Measurements from ENCODE around the gene CCNJL. TPM values are rescaled to one million over a fixed set of nuclear protein-coding genes. Genes with fewer than 3 reads are reported as not detected.
"Not testable (repeated sequence)": the region's sequence is repeated elsewhere in the genome, so short reads cannot be mapped to it uniquely, and the experiment has no call there.

CCNJL gene
- total RNA-seq, 1 experiment from 2014 or later, result 17.4 TPM

- no TSS peak for BruUV-seq (replicated peaks)
- intact Hi-C loops (cut with micrococcal nuclease; ENCODE audit: unreplicated experiment), result loop anchor here (5.0 kb wide), 1 partner anchor 79 kb away; no protein-coding TSS in a partner anchor
- CTCF ChIA-PET, result no interaction called here
- TF ChIP-seq CTCF (IDR thresholded peaks at IDR 0.05; ENCODE audit: unreplicated experiment), result no peak
- no peak for DNase-seq
- Mint-ChIP-seq H3K27ac (ENCODE audit: unreplicated experiment) (no peak overlapping the region), H3K36me3 (ENCODE audit: insufficient read depth, unreplicated experiment) (no peaks in the 10 kb centered on the region), H3K4me1 (ENCODE audit: low read depth, unreplicated experiment) (no peaks in the 10 kb centered on the region), H3K4me3 (ENCODE audit: low read depth, unreplicated experiment) (no peak overlapping the region), H3K9me3 (ENCODE audit: low read depth, unreplicated experiment) (no peaks in the 10 kb centered on the region), H3K27me3 (ENCODE audit: unreplicated experiment) (no peaks in the 10 kb centered on the region)
Observed at GRCh38 chr5:160341309-160341870, 29.0 kb upstream of the CCNJL start.

- H3K36me3 Mint-ChIP-seq (ENCODE audit: insufficient read depth, unreplicated experiment); H3K9me3 Mint-ChIP-seq (ENCODE audit: low read depth, unreplicated experiment); CTCF ChIA-PET; H3K4me3 Mint-ChIP-seq (ENCODE audit: low read depth, unreplicated experiment); H3K4me1 Mint-ChIP-seq (ENCODE audit: low read depth, unreplicated experiment); H3K27me3 Mint-ChIP-seq (ENCODE audit: unreplicated experiment); H3K27ac Mint-ChIP-seq (ENCODE audit: unreplicated experiment); BruUV-seq (replicated peaks); DNase-seq: not testable (repeated sequence)
- intact Hi-C loops (cut with micrococcal nuclease; ENCODE audit: unreplicated experiment), result loop anchor here (5.0 kb wide), 1 partner anchor 78 kb away; no protein-coding TSS in a partner anchor
Observed at GRCh38 chr5:160340513-160340912, 28.1 kb upstream of the CCNJL start.

GRCh38 chr5:160339406-160340130 lies 27.2 kb upstream of the CCNJL start:
- Mint-ChIP-seq H3K4me1 (ENCODE audit: low read depth, unreplicated experiment) (no peaks in the 10 kb centered on the region), H3K36me3 (ENCODE audit: insufficient read depth, unreplicated experiment) (no peaks in the 10 kb centered on the region), H3K27ac (ENCODE audit: unreplicated experiment) (no peak overlapping the region), H3K27me3 (ENCODE audit: unreplicated experiment) (no peaks in the 10 kb centered on the region), H3K4me3 (ENCODE audit: low read depth, unreplicated experiment) (no peak overlapping the region), H3K9me3 (ENCODE audit: low read depth, unreplicated experiment) (no peaks in the 10 kb centered on the region)
- no peak for DNase-seq
- no peak for TF ChIP-seq CTCF (IDR thresholded peaks at IDR 0.05; ENCODE audit: unreplicated experiment)
- intact Hi-C loops (cut with micrococcal nuclease; ENCODE audit: unreplicated experiment), result loop anchor here (5.0 kb wide), 1 partner anchor 77 kb away; no protein-coding TSS in a partner anchor
- CTCF ChIA-PET, result no interaction called here
- no TSS peak for BruUV-seq (replicated peaks)

- H3K27me3 Mint-ChIP-seq (ENCODE audit: unreplicated experiment); DNase-seq; H3K4me3 Mint-ChIP-seq (ENCODE audit: low read depth, unreplicated experiment); H3K4me1 Mint-ChIP-seq (ENCODE audit: low read depth, unreplicated experiment); intact Hi-C loops (cut with micrococcal nuclease; ENCODE audit: unreplicated experiment); H3K9me3 Mint-ChIP-seq (ENCODE audit: low read depth, unreplicated experiment); BruUV-seq (replicated peaks); CTCF ChIA-PET; H3K36me3 Mint-ChIP-seq (ENCODE audit: insufficient read depth, unreplicated experiment); H3K27ac Mint-ChIP-seq (ENCODE audit: unreplicated experiment): not testable (repeated sequence)
Observed at GRCh38 chr5:160334716-160335115, 22.4 kb upstream of the CCNJL start.

GRCh38 chr5:160333721-160334120 lies 21.4 kb upstream of the CCNJL start:
- Mint-ChIP-seq H3K4me1 (ENCODE audit: low read depth, unreplicated experiment) (no peaks in the 10 kb centered on the region), H3K4me3 (ENCODE audit: low read depth, unreplicated experiment) (no peak overlapping the region), H3K27ac (ENCODE audit: unreplicated experiment) (no peak overlapping the region), H3K27me3 (ENCODE audit: unreplicated experiment) (no peaks in the 10 kb centered on the region), H3K9me3 (ENCODE audit: low read depth, unreplicated experiment) (no peaks in the 10 kb centered on the region), H3K36me3 (ENCODE audit: insufficient read depth, unreplicated experiment) (no peaks in the 10 kb centered on the region)
- BruUV-seq (replicated peaks), result no TSS peak
- CTCF ChIA-PET, result interaction anchor here (0.5 kb wide), 1 partner anchor 10 kb away, joined by 4 read pairs; no protein-coding TSS in a partner anchor
- DNase-seq, result no peak
- intact Hi-C loops (cut with micrococcal nuclease; ENCODE audit: unreplicated experiment), result no loop called here
- TF ChIP-seq CTCF (IDR thresholded peaks at IDR 0.05; ENCODE audit: unreplicated experiment), result no peak

Data from Calu3 (cell line).